Sigmoid colon (tissue), 3 donors: Measurements from ENCODE around the gene POU6F2.

Experiments used
- CTCF ChIP-seq, 4 experiments: fragments of 450-650 bp in 3 of 4; fragments of 200-600 bp in 1 of 4; IDR thresholded peaks; one replicate each; pipeline ENCODE4 v1.5.1; 2016 to 2019; ENCODE audit warnings: antibody characterized with exemption in 4 of 4, mild to moderate bottlenecking in 3 of 4, moderate library complexity in 2 of 4
- POLR2A ChIP-seq, 2 donors: fragments of 450-650 bp; IDR thresholded peaks; one replicate each; pipeline ENCODE4 v1.6.1; 2016; ENCODE audit warnings: antibody characterized with exemption in 2 of 2, mild to moderate bottlenecking in 2 of 2, moderate library complexity in 2 of 2

- TF ChIP-seq POLR2A (IDR thresholded peaks at IDR 0.05) (no peak), CTCF (IDR thresholded peaks at IDR 0.05) (no peak)
These were observed 424.3 kb downstream of the POU6F2 start for GRCh38 chr7:39402034-39402433.
